ENCODE data around the gene SEMA3D. TPM values are rescaled to one million over a fixed set of nuclear protein-coding genes. Genes with fewer than 3 reads are reported as not detected.

Gene SEMA3D
- total and polyA plus RNA-seq, 10 donors: 4.6 to 210 (median 116) TPM

GRCh38 chr7:84949501-84949900 is 237.4 kb downstream of the SEMA3D start:
- no peak overlapping the region for H3K4me3 ChIP-seq
- intact Hi-C loops (cut with DNase I; ENCODE audit: low total_unique reads): no loop called here

GRCh38 chr7:84949067-84949466 is 237.8 kb downstream of the SEMA3D start:
- TF ChIP-seq CTCF (IDR thresholded peaks at IDR 0.05 in 8 of 11, conservative IDR thresholded peaks at IDR 0.05 in 3 of 11): no peak
- no peak for TF ChIP-seq POLR2A (IDR thresholded peaks at IDR 0.05)
- TF ChIP-seq POLR2AphosphoS5 (IDR thresholded peaks at IDR 0.05): no peak
- Histone ChIP-seq H3K36me3 (no peaks in the 10 kb centered on the region), H3K4me1 (no peaks in the 10 kb centered on the region), H3K27me3 (replicated peaks in 1 of 7) (no peaks in the 10 kb centered on the region), H3K4me3 (no peak overlapping the region), H3K27ac (no peak overlapping the region), H3K9me3 (no peaks in the 10 kb centered on the region)
- DNase-seq: no peak
- WGBS, 5 donors: 44 to 69% (median 66%) methylated on average over 1 of the region's 1 CpG
- intact Hi-C loops (cut with DNase I; ENCODE audit: low total_unique reads): no loop called here

More at GRCh38 chr7:84949501-84949900, 237.4 kb downstream of the SEMA3D start:
- TF ChIP-seq CTCF (IDR thresholded peaks at IDR 0.05 in 8 of 11, conservative IDR thresholded peaks at IDR 0.05 in 3 of 11): no peak
- TF ChIP-seq POLR2AphosphoS5 (IDR thresholded peaks at IDR 0.05): no peak
- no peak for TF ChIP-seq POLR2A (IDR thresholded peaks at IDR 0.05)
- no peaks in the 10 kb centered on the region for H3K36me3 ChIP-seq
- WGBS, 5 donors: 73 to 84% (median 81%) methylated on average over 2 of the region's 2 CpGs
- H3K9me3 ChIP-seq: no peaks in the 10 kb centered on the region
- no peak for DNase-seq
- no peaks in the 10 kb centered on the region for H3K4me1 ChIP-seq
- H3K27me3 ChIP-seq (replicated peaks in 1 of 7): no peaks in the 10 kb centered on the region
- no peak overlapping the region for H3K27ac ChIP-seq

GRCh38 chr7:84948634-84949033 is 238.2 kb downstream of the SEMA3D start:
- Histone ChIP-seq H3K27ac (no peak overlapping the region), H3K4me1 (no peaks in the 10 kb centered on the region), H3K27me3 (replicated peaks in 1 of 7) (no peaks in the 10 kb centered on the region), H3K36me3 (no peaks in the 10 kb centered on the region), H3K4me3 (no peak overlapping the region), H3K9me3 (no peaks in the 10 kb centered on the region)
- no peak for DNase-seq
- intact Hi-C loops (cut with DNase I; ENCODE audit: low total_unique reads): no loop called here
- WGBS, 5 donors: 66 to 85% (median 75%) methylated on average over 2 of the region's 2 CpGs
- TF ChIP-seq POLR2A (IDR thresholded peaks at IDR 0.05): no peak
- no peak for TF ChIP-seq POLR2AphosphoS5 (IDR thresholded peaks at IDR 0.05)
- no peak for TF ChIP-seq CTCF (IDR thresholded peaks at IDR 0.05 in 8 of 11, conservative IDR thresholded peaks at IDR 0.05 in 3 of 11)

DNA sequence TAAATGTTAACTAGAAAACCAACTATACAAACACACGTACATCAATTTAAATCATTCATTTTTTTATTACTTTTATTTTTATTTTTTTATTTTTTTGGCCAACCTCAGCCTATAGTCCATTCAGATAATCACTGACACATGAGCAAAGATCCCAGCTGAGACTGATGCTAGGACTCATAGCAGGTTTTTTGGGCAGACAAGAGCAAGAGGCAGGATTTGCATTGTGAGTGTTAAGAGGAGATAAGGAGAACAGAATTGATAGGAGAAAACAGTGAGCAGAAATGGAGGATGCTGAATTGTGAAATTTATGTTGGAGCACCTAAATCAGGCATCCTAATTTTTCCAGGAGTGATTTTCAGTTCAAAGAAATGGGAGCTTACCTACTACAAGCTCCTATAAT is 240.3 kb downstream of the SEMA3D start:
- 69 to 86% (median 77%) methylated on average over 1 of the region's 1 CpG for WGBS, 5 donors
- H3K9me3 ChIP-seq: peaks cover 0 to 5% (median 0%) of the 10 kb centered on the region in 8 donors

More for the DNA sequence above, 240.3 kb downstream of the SEMA3D start:
- DNase-seq: no peak
- intact Hi-C loops (cut with DNase I; ENCODE audit: low total_unique reads): no loop called here
- no peak for TF ChIP-seq CTCF (IDR thresholded peaks at IDR 0.05 in 8 of 11, conservative IDR thresholded peaks at IDR 0.05 in 3 of 11)
- TF ChIP-seq POLR2A (IDR thresholded peaks at IDR 0.05): no peak
- TF ChIP-seq POLR2AphosphoS5 (IDR thresholded peaks at IDR 0.05): no peak
- Histone ChIP-seq H3K27ac (no peak overlapping the region), H3K36me3 (no peaks in the 10 kb centered on the region), H3K4me3 (no peak overlapping the region), H3K4me1 (no peaks in the 10 kb centered on the region), H3K27me3 (replicated peaks in 1 of 7) (no peaks in the 10 kb centered on the region)

Data from spleen (tissue), 11 donors.